HTERT RPE-1 (cell line): ENCODE results near the gene FIG4.
"Not testable (repeated sequence)": the region's sequence is repeated elsewhere in the genome, so short reads cannot be mapped to it uniquely, and the experiment has no call there.

Experiments
- in situ Hi-C: fragments of 300-500 bp; cut with MboI; formaldehyde crosslinking; loops from 4 replicates; pipeline ENCODE4 v1.14.3; 2020; ENCODE audit warnings: low sequenced_read_pairs

The FIG4 gene

DNA sequence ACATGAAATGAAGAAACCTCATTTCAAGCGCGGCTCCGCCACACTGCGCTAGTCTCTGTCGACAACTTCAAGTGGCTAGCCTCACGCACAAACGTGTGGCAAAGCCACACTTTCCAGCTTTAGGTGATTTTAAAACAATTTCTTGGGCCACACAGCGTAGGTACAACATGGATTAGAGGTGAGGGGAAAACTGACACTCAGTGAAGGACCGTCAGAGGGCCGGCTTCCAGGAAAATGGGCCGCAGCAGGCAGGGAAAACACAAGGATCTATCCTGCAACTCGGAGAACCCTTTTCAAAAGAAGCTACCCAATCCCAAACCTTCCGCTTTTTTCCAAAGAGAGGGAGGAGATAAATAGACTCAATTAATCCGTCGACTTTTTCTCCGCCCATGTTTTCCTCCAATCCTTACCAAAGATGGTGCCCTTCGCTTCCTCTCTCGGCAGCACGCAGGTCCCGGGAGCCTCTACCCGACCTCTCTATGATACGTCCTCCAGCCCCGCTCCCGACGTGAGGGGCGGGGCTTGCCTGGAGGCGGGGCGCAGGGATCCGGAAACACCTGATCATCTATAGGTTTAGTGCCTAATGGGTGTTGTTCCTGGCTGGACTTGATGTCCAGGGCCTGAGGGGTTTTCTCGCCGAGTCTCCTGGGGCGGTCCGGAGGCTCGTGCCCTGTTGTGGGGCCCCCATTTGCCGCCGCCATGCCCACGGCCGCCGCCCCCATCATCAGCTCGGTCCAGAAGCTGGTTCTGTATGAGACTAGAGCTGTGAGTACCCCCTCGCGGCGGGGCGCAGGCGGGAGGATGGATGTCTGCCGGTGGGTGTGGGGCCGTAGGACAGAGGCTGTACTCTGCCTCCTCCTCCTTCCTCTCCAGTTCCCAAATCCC is at the start of gene FIG4, which contains the start of gene AK9:
Gene FIG4 (plus strand): TSS at position 560 of the 885 bp plus-strand sequence. CDS start 140 bp downstream, at position 700.
Gene AK9 (minus strand): TSS at position 466 of the 885 bp plus-strand sequence. CDS start 15,457 bp downstream, outside the sequence.
- in situ Hi-C loops, result no loop called here

GRCh38 chr6:109644131-109644530 is 47.0 kb upstream of the FIG4 start:
- in situ Hi-C loops, result no loop called here

- in situ Hi-C loops, result no loop called here
Measured at GRCh38 chr6:109653264-109653663, 37.8 kb upstream of the FIG4 start.

GRCh38 chr6:109655761-109656262 is 35.3 kb upstream of the FIG4 start:
- in situ Hi-C loops, result no loop called here

DNA sequence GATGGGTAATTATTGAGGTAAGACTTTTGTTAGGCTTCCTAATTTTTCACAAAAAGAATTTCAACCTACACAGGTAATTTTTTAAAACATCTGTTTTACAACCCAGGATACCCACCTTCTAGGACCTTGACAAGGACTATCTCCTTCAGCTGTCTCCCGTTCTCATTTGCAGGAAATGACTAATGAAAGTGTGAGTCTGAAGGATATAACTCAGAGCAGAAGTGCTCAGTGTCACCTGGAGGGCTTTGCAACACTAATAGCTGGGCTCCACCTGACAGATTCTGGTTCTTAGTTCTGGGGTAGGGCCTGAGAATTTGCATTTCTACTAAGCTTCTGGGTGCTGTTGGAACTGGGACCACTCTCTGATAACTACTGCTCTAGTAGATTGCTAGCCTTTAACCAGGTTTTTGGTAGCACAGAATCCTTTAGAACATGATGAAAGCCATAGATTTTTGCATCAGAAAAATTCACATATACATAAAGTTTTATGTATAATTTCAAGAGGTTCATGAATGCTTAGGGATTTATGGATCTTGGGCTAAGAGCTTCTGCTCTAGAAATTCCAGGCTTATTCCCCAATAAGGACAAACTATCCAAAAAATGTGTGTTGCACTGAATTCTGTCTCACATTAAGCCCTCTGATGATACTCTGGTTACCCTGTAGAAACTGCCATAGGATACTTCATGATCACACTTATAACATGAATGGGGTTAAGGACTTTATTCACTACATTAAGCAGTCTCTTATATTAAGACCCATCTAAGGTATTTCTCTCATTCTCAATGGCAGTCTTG is 30.4 kb upstream of the FIG4 start:
- in situ Hi-C loops, result no loop called here

DNA sequence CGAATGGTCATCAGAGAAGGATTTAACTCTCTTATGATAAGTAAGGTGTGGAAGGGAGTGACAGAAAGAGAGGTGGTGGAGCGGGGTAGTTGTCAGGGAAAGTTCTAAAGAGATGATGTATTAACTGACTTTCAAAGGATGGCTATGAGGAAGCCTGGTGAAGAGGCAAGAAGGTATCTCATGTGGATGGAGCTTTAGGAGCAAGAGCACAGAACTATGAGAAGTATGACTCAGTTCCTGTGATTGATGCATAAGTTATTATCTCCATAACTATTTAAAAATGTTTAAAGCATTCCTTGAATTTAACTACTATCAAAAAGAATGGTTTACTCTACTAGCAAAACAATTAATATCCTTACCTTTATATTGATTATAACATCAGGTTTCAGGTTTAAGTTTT is 28.9 kb upstream of the FIG4 start:
- in situ Hi-C loops, result no loop called here

- in situ Hi-C loops, result no loop called here
Measured at GRCh38 chr6:109669811-109670210, 21.3 kb upstream of the FIG4 start.

- in situ Hi-C loops, result no loop called here
Measured at GRCh38 chr6:109671733-109672132, 19.4 kb upstream of the FIG4 start.

- in situ Hi-C loops, result no loop called here
Measured at GRCh38 chr6:109672175-109672574, 18.9 kb upstream of the FIG4 start.

DNA sequence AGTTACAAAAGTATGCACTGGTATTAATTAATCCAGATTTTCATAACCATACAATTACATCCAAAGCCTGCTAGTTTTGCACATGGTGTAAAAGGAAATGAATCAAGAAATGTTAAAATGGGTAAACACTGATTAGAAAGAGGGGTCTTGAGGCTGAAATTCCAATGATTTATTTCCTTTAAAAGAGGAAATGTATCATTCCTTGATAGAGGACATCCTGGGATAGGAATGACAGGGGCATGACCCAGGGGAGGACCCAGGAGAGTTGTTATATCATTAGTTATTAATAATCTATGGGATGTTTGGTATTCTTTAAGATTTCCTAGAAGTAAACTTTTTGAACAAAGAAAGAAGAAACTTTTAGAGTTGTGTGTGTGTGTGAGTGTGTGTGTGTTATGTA is 18.3 kb upstream of the FIG4 start:
- in situ Hi-C loops, result no loop called here

- in situ Hi-C loops, result no loop called here
Measured at GRCh38 chr6:109676724-109677123, 14.4 kb upstream of the FIG4 start.

DNA sequence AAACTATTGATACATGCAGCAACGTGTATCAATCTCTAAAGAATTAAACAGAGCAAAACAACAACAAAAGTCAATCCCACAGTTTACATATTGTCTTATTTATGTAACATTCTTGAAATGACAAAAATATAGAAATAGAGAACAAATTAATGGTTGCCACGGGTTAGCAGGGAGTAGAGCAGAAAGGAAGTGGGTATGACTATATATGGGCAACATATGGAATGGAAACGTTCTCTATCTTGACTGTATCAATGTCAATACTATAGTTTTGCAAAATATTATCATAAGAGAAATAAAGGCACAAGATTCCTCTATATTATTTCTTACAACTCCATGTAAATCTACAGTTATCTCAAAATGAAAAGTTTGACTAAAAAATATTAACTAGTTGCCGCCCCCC is 12.9 kb upstream of the FIG4 start:
- in situ Hi-C loops, result no loop called here

- in situ Hi-C loops, result not testable (repeated sequence)
Measured at GRCh38 chr6:109678661-109679505, 12.2 kb upstream of the FIG4 start.

GRCh38 chr6:109686566-109687265 is 4.4 kb upstream of the FIG4 start:
- in situ Hi-C loops, result no loop called here

GRCh38 chr6:109687271-109687761 is 3.8 kb upstream of the FIG4 start:
- in situ Hi-C loops, result no loop called here

- in situ Hi-C loops, result no loop called here
Measured at GRCh38 chr6:109690373-109690736, 741 bp upstream of the FIG4 start.

GRCh38 chr6:109693111-109693510 is 2.0 kb downstream of the FIG4 start:
- in situ Hi-C loops, result no loop called here

DNA sequence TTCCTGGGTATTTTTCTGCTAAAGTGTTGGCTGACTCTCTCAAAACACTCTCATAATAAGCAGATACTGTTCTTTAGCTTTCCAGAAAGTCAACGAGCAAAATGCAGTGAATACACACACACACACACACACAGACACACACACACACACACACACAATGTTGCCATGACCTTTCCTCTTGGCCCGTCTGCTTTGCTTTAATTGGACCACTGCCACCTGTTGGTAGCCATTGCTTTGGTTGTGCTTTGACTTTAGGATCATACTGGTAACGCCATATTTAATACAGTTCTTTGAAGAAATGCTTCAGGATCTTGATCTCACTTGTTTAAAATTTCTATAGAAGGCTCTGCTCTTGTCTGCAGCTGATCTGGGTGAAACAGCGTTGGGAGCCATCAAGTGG is 4.4 kb downstream of the FIG4 start:
- in situ Hi-C loops, result no loop called here

GRCh38 chr6:109696355-109696754 is 5.3 kb downstream of the FIG4 start:
- in situ Hi-C loops, result no loop called here

DNA sequence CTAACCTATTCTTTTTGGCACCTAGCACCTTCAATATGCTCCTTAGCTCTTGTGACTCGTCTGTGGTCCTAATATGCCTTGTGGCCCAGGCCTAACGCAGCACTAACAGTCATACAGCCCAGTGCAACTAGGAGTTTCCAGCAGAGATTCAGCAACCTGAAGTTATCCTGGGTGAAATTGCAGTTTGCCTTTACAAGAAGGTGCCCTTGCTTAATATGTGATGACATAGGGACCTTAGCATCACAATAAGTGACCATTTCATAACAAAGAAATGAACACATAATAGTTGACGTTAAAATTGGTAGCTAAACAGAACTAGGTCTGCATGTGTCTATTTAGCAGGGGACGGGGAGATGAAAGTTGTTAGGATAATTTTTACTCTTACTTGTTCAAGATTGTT is 10.1 kb downstream of the FIG4 start:
- in situ Hi-C loops, result loop anchor here (25.0 kb wide), 1 partner anchor 336 kb away; no protein-coding TSS in a partner anchor
